ENCODE measurements around the gene SLC35E1. TPM values are rescaled to one million over a fixed set of nuclear protein-coding genes. Genes with fewer than 3 reads are reported as not detected.

SLC35E1 gene
- total RNA-seq, 1 experiment from 2014 or later = 28.5 TPM

- TF ChIP-seq, protein P1, sequence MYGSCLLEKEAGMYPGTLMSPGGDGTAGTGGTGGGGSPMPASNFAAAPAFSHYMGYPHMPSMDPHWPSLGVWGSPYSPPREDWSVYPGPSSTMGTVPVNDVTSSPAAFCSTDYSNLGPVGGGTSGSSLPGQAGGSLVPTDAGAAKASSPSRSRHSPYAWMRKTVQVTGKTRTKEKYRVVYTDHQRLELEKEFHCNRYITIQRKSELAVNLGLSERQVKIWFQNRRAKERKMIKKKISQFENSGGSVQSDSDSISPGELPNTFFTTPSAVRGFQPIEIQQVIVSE (CRISPR knock-in tag; IDR thresholded peaks at IDR 0.05; ENCODE audit: borderline replicate concordance) = no peak
- TF ChIP-seq MXD4 (CRISPR knock-in tag; IDR thresholded peaks at IDR 0.05; ENCODE audit: borderline replicate concordance) (no peak), ZNF423 (CRISPR knock-in tag; IDR thresholded peaks at IDR 0.05) (no peak), ZBTB43 (CRISPR knock-in tag; IDR thresholded peaks at IDR 0.05) (no peak), RELA (CRISPR knock-in tag; IDR thresholded peaks at IDR 0.05; ENCODE audit: borderline replicate concordance) (no peak), ELF4 (CRISPR knock-in tag; IDR thresholded peaks at IDR 0.05; ENCODE audit: low read depth) (no peak), E2F5 (CRISPR knock-in tag; IDR thresholded peaks at IDR 0.05) (no peak), ZNF396 (CRISPR knock-in tag; IDR thresholded peaks at IDR 0.05; ENCODE audit: borderline replicate concordance) (no peak)
Measured at GRCh38 chr19:16518483-16519229, 53.6 kb downstream of the SLC35E1 start (continued).

DNA sequence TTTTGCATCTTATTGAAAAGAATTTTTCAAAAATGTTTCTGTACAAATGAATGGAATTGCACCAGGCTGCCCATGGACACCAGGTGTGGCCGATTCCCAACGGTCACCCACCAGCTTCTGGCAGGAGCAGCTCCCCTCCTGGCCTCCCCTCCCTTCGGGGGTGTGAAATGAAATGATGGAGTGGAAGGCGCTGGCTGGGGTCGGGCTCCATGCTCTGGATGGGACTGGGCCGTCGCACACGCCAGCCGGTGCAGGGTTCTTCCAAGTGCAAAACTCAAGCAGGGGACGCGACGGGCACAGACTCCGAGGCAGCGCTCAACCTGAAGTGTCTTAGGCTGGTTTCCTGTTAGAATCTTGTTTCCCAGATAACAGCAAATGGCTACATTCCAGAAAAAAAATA is 54.2 kb downstream of the SLC35E1 start:
- Mint-ChIP-seq H3K27me3 (ENCODE audit: low read depth) (no peaks in the 10 kb centered on the region), H3K27ac (no peak overlapping the region), H3K9me3 (no peaks in the 10 kb centered on the region), H3K4me1 (no peaks in the 10 kb centered on the region), H3K4me3 (no peak overlapping the region), H3K36me3 (peaks cover 46% of the 10 kb centered on the region)
- ATAC-seq (no peak), DNase-seq (ENCODE audit: low spot score) (no peak)
- POLR2A ChIA-PET = interaction anchor here (0.8 kb wide), 1 partner anchor 17 kb away, joined by 3 read pairs; no protein-coding TSS in a partner anchor
- CTCF ChIA-PET = interaction anchor here (1.0 to 4.5 kb wide), 3 partner anchors 75 to 141 kb away, joined by 3 to 43 read pairs (median 8); no protein-coding TSS in a partner anchor
- TF ChIP-seq ZNF532 (CRISPR knock-in tag; IDR thresholded peaks at IDR 0.05; ENCODE audit: borderline replicate concordance) = no peak
- TF ChIP-seq CREM (CRISPR knock-in tag; IDR thresholded peaks at IDR 0.05) = no peak
- TF ChIP-seq ZNF423 (CRISPR knock-in tag; IDR thresholded peaks at IDR 0.05) = no peak
- TF ChIP-seq, protein P2, sequence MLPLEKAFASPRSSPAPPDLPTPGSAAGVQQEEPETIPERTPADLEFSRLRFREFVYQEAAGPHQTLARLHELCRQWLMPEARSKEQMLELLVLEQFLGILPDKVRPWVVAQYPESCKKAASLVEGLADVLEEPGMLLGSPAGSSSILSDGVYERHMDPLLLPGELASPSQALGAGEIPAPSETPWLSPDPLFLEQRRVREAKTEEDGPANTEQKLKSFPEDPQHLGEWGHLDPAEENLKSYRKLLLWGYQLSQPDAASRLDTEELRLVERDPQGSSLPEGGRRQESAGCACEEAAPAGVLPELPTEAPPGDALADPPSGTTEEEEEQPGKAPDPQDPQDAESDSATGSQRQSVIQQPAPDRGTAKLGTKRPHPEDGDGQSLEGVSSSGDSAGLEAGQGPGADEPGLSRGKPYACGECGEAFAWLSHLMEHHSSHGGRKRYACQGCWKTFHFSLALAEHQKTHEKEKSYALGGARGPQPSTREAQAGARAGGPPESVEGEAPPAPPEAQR (CRISPR knock-in tag; IDR thresholded peaks at IDR 0.05) = no peak
- no peak for TF ChIP-seq PRRX2 (CRISPR knock-in tag; IDR thresholded peaks at IDR 0.05)
- TF ChIP-seq FOXJ3 (CRISPR knock-in tag; IDR thresholded peaks at IDR 0.05; ENCODE audit: borderline replicate concordance) = no peak
- TF ChIP-seq E2F1 (CRISPR knock-in tag; IDR thresholded peaks at IDR 0.05) = no peak
- TF ChIP-seq ETV6 (CRISPR knock-in tag; IDR thresholded peaks at IDR 0.05) = no peak
- TF ChIP-seq OVOL2 (CRISPR knock-in tag; IDR thresholded peaks at IDR 0.05; ENCODE audit: borderline replicate concordance) = no peak
